Neural progenitor cell (in vitro differentiated cells): ENCODE data around the gene MYOM3. TPM values are rescaled to one million over a fixed set of nuclear protein-coding genes. Genes with fewer than 3 reads are reported as not detected.
A peak's percentile ranks its signal among the peaks of the same experiment; 100 is the strongest.

Source experiments
- DNase-seq: peaks from one replicate; pipeline ENCODE4 v3.0.0-alpha.2; 2016; ENCODE audit warnings: low spot score
- H2AFZ ChIP-seq: fragments of 200-600 bp; sonication (generic); replicated peaks from 2 replicates; pipeline ENCODE4 v1.6.1; 2016; ENCODE audit warnings: antibody characterized with exemption
- H3F3A ChIP-seq: fragments of 200-600 bp; sonication (generic); 2 replicates; pipeline ENCODE4 v1.6.1; 2016; ENCODE audit warnings: antibody characterized with exemption, low read depth
- H3K27ac ChIP-seq: fragments of 200-600 bp; sonication (generic); 2 replicates; pipeline ENCODE4 v1.5.1; 2016; ENCODE audit warnings: mild to moderate bottlenecking
- H3K27me3 ChIP-seq: fragments of 200-600 bp; sonication (generic); 2 replicates; pipeline ENCODE4 v1.6.1; 2016; ENCODE audit warnings: mild to moderate bottlenecking, moderate library complexity
- H3K36me3 ChIP-seq: fragments of 200-600 bp; sonication (generic); 2 replicates; pipeline ENCODE4 v1.5.1; 2016
- H3K4me1 ChIP-seq: fragments of 200-600 bp; sonication (generic); 2 replicates; pipeline ENCODE4 v1.6.1; 2016; ENCODE audit warnings: mixed run types
- H3K4me2 ChIP-seq: fragments of 200-600 bp; sonication (generic); 2 replicates; pipeline ENCODE4 v1.6.1; 2016
- H3K4me3 ChIP-seq: fragments of 200-600 bp; sonication (generic); 2 replicates; pipeline ENCODE4 v1.5.1; 2016
- H3K79me2 ChIP-seq: fragments of 200-600 bp; sonication (generic); 2 replicates; pipeline ENCODE4 v1.6.1; 2016; ENCODE audit warnings: low read depth
- H3K9ac ChIP-seq: fragments of 200-600 bp; sonication (generic); 2 replicates; pipeline ENCODE4 v1.6.1; 2016
- H3K9me3 ChIP-seq: fragments of 200-600 bp; sonication (generic); 2 replicates; pipeline ENCODE4 v1.5.1; 2016; ENCODE audit warnings: low read depth
- H4K20me1 ChIP-seq: fragments of 200-600 bp; sonication (generic); 2 replicates; pipeline ENCODE4 v1.6.1; 2016; ENCODE audit warnings: low read depth
- H3K27ac Mint-ChIP-seq: 3 replicates; pipeline ENCODE4 v1.8.0; 2021; ENCODE audit warnings: mixed read lengths
- H3K27me3 Mint-ChIP-seq: 2 replicates; pipeline ENCODE4 v1.8.0; 2022; ENCODE audit warnings: low read depth, mild to moderate bottlenecking, inconsistent platforms, moderate library complexity, mixed read lengths; ENCODE audit not compliant: insufficient read depth
- H3K36me3 Mint-ChIP-seq: 3 replicates; pipeline ENCODE4 v1.8.0; 2021; ENCODE audit warnings: mixed read lengths
- H3K4me1 Mint-ChIP-seq: 3 replicates; pipeline ENCODE4 v1.8.0; 2021; ENCODE audit warnings: mixed read lengths
- H3K4me3 Mint-ChIP-seq: 3 replicates; pipeline ENCODE4 v1.8.0; 2021; ENCODE audit warnings: mild to moderate bottlenecking, moderate library complexity, mixed read lengths
- H3K9me3 Mint-ChIP-seq: 3 replicates; pipeline ENCODE4 v1.8.0; 2020; ENCODE audit warnings: mixed read lengths
- CTCF ChIP-seq: fragments of 200-600 bp; sonication (generic); IDR thresholded peaks from 2 replicates; pipeline ENCODE4 v1.5.1; 2017; ENCODE audit warnings: antibody characterized with exemption, mild to moderate bottlenecking
- EZH2 ChIP-seq: fragments of 200-600 bp; sonication (generic); IDR thresholded peaks from 2 replicates; pipeline ENCODE4 v1.6.1; 2017; ENCODE audit warnings: antibody characterized with exemption, mild to moderate bottlenecking, moderate library complexity
- EZH2phosphoT487 ChIP-seq: fragments of 200-600 bp; sonication (generic); IDR thresholded peaks from 2 replicates; pipeline ENCODE4 v1.6.1; 2017; ENCODE audit warnings: antibody characterized with exemption
- total RNA-seq: library from RNA; depleted of rRNA; stranded (reverse); fragments of >200 nt; gene quantifications from 2 replicates; pipeline ENCODE4 v1.2.3, GENCODE V29; 2015; ENCODE audit warnings: low replicate concordance

The MYOM3 gene
- total RNA-seq, 1 donor from 2014 or later: not detected

DNA sequence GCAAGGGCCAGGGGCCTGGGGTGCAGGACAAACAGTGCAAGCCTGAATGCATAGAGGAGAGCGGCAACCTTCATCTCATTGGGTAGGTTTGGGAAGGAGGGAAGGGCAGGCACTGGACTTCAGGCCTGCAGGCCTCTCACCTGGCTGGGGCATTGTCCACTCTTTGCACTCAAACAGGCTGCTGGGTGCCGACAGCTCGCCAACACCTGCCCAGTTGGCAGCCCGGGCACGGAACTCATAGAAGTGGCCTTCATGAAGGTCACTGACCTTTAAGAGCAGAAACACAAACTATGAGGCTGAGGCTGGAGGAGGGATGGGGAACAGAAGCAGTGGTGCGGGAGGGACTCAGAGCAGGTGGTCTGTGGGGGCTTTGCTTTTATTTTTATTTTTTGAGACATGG, 30.7 kb downstream of the MYOM3 start:
- H3K4me1 Mint-ChIP-seq: no peaks in the 10 kb centered on the region
- H3K4me3 Mint-ChIP-seq: no peak overlapping the region
- no peak overlapping the region for H3K4me2 ChIP-seq
- no peaks in the 10 kb centered on the region for H3K9me3 Mint-ChIP-seq
- no peak overlapping the region for H3K4me3 ChIP-seq
- no peaks in the 10 kb centered on the region for H3K9me3 ChIP-seq
- H3F3A ChIP-seq: no peaks in the 10 kb centered on the region
- no peaks in the 10 kb centered on the region for H3K79me2 ChIP-seq
- no peaks in the 10 kb centered on the region for H3K4me1 ChIP-seq
- no peaks in the 10 kb centered on the region for H3K27me3 ChIP-seq
- no peak for TF ChIP-seq CTCF
- no peak for TF ChIP-seq EZH2
- no peak for TF ChIP-seq EZH2phosphoT487
- no peak overlapping the region for H2AFZ ChIP-seq
- H3K27ac ChIP-seq: no peak overlapping the region
- H3K27ac Mint-ChIP-seq: no peak overlapping the region
- no peaks in the 10 kb centered on the region for H4K20me1 ChIP-seq
- H3K36me3 ChIP-seq: no peaks in the 10 kb centered on the region
- no peak for DNase-seq
- H3K36me3 Mint-ChIP-seq: no peaks in the 10 kb centered on the region
- H3K9ac ChIP-seq: no peak overlapping the region
- peaks cover 8% of the 10 kb centered on the region for H3K27me3 Mint-ChIP-seq

- H3K9me3 ChIP-seq: no peaks in the 10 kb centered on the region
- Mint-ChIP-seq H3K36me3 (no peaks in the 10 kb centered on the region), H3K9me3 (no peaks in the 10 kb centered on the region), H3K27me3 (peaks cover 10% of the 10 kb centered on the region), H3K4me1 (no peaks in the 10 kb centered on the region), H3K27ac (no peak overlapping the region), H3K4me3 (no peak overlapping the region)
- no peak overlapping the region for H3K4me3 ChIP-seq
- H3K27me3 ChIP-seq: no peaks in the 10 kb centered on the region
- H2AFZ ChIP-seq: no peak overlapping the region
- TF ChIP-seq EZH2phosphoT487 (no peak), CTCF (no peak), EZH2 (no peak)
- H3K79me2 ChIP-seq: no peaks in the 10 kb centered on the region
- H3K27ac ChIP-seq: no peak overlapping the region
- H3K9ac ChIP-seq: no peak overlapping the region
- H3K4me1 ChIP-seq: no peaks in the 10 kb centered on the region
- no peaks in the 10 kb centered on the region for H4K20me1 ChIP-seq
- H3K4me2 ChIP-seq: no peak overlapping the region
- no peak for DNase-seq
- H3F3A ChIP-seq: no peaks in the 10 kb centered on the region
- H3K36me3 ChIP-seq: no peaks in the 10 kb centered on the region
These were observed 31.8 kb downstream of the MYOM3 start for GRCh38 chr1:24080131-24080530.

- Histone ChIP-seq H3K9me3 (no peaks in the 10 kb centered on the region), H3K36me3 (no peaks in the 10 kb centered on the region), H3K79me2 (no peaks in the 10 kb centered on the region), H3K27ac (no peak overlapping the region), H3K4me1 (no peaks in the 10 kb centered on the region), H2AFZ (no peak overlapping the region), H4K20me1 (no peaks in the 10 kb centered on the region), H3F3A (no peaks in the 10 kb centered on the region), H3K27me3 (no peaks in the 10 kb centered on the region), H3K9ac (no peak overlapping the region), H3K4me3 (no peak overlapping the region), H3K4me2 (no peak overlapping the region)
- Mint-ChIP-seq H3K9me3 (no peaks in the 10 kb centered on the region), H3K27me3 (peaks cover 9% of the 10 kb centered on the region), H3K27ac (peak overlapping the region; percentile 37), H3K4me1 (no peaks in the 10 kb centered on the region), H3K36me3 (no peaks in the 10 kb centered on the region), H3K4me3 (no peak overlapping the region)
- TF ChIP-seq EZH2phosphoT487 (no peak), CTCF (no peak), EZH2 (no peak)
- no peak for DNase-seq
These were observed 34.5 kb downstream of the MYOM3 start for GRCh38 chr1:24077278-24077978.
